ENCODE results near the gene PTRH1.

Gene PTRH1

DNA sequence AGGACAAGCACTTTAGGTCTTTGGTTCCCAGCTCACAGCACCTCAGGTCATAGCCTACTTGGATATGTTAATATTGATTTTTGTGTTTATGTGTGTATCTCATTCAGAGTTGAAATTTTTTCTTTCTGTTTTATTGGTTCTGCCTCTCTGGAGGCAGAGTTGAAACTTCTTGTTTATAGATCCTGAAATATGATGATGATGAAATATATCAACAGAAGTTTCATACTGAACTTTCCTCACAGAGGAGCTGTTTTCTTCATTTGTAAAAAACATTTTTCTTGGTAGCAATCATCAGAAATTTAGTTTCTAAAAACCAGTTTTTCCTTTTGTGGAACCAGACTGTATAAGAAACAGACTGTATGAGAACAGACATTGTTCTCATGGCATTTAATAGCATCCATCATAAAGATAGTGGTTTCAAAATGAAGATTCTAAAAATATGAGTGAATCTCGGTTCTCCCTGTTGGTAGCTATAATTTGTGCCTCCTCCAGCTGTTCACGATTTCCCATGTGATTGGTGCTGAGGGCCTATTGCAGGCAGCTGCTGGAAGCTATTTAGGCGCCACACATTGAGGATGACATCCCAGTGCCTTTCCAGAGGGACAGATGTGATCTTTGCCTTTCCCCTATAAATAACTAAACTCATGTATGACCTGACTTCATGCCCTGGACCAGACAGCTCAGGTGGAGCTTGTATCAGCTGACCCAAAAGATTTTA is 48.2 kb downstream of the PTRH1 start:
- H3K4me1 ChIP-seq (ENCODE audit: insufficient read depth, low read length), result no peaks in the 10 kb centered on the region
- H3K4me3 ChIP-seq (ENCODE audit: low read depth in 1 of 2, low read length in 2 of 2), result no peak overlapping the region
- H3K79me2 ChIP-seq (ENCODE audit: insufficient read depth, low read length), result no peaks in the 10 kb centered on the region
- no peaks in the 10 kb centered on the region for H4K20me1 ChIP-seq (ENCODE audit: insufficient read depth, low read length)
- no peak overlapping the region for H3K4me2 ChIP-seq (ENCODE audit: insufficient read depth, low read length)
- TF ChIP-seq EZH2 (IDR thresholded peaks at IDR 0.05; ENCODE audit: borderline replicate concordance, low read depth, low read length, severe bottlenecking), result no peak
- TF ChIP-seq, protein P1, sequence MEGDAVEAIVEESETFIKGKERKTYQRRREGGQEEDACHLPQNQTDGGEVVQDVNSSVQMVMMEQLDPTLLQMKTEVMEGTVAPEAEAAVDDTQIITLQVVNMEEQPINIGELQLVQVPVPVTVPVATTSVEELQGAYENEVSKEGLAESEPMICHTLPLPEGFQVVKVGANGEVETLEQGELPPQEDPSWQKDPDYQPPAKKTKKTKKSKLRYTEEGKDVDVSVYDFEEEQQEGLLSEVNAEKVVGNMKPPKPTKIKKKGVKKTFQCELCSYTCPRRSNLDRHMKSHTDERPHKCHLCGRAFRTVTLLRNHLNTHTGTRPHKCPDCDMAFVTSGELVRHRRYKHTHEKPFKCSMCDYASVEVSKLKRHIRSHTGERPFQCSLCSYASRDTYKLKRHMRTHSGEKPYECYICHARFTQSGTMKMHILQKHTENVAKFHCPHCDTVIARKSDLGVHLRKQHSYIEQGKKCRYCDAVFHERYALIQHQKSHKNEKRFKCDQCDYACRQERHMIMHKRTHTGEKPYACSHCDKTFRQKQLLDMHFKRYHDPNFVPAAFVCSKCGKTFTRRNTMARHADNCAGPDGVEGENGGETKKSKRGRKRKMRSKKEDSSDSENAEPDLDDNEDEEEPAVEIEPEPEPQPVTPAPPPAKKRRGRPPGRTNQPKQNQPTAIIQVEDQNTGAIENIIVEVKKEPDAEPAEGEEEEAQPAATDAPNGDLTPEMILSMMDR (IDR thresholded peaks at IDR 0.05; ENCODE audit: borderline replicate concordance, extremely low read depth, low read length, poor library complexity, severe bottlenecking), result no peak
- ATAC-seq (ENCODE audit: insufficient read depth, low read depth) (no peak), DNase-seq (no peak)
- no peaks in the 10 kb centered on the region for H3K9me3 ChIP-seq (ENCODE audit: insufficient read depth, low read length, severe bottlenecking)
- H2AFZ ChIP-seq (ENCODE audit: low read depth, low read length), result no peak overlapping the region
- no peak overlapping the region for H3K27ac ChIP-seq (ENCODE audit: low read length)
- no peaks in the 10 kb centered on the region for H3K27me3 ChIP-seq (ENCODE audit: insufficient read depth, low read length, poor library complexity)
- peaks cover 3% of the 10 kb centered on the region; the same call in 1 of the 2 replicates for H3K36me3 ChIP-seq (ENCODE audit: insufficient read depth, low read length)
- no peak overlapping the region for H3K9ac ChIP-seq (ENCODE audit: low read depth, low read length)

DNA sequence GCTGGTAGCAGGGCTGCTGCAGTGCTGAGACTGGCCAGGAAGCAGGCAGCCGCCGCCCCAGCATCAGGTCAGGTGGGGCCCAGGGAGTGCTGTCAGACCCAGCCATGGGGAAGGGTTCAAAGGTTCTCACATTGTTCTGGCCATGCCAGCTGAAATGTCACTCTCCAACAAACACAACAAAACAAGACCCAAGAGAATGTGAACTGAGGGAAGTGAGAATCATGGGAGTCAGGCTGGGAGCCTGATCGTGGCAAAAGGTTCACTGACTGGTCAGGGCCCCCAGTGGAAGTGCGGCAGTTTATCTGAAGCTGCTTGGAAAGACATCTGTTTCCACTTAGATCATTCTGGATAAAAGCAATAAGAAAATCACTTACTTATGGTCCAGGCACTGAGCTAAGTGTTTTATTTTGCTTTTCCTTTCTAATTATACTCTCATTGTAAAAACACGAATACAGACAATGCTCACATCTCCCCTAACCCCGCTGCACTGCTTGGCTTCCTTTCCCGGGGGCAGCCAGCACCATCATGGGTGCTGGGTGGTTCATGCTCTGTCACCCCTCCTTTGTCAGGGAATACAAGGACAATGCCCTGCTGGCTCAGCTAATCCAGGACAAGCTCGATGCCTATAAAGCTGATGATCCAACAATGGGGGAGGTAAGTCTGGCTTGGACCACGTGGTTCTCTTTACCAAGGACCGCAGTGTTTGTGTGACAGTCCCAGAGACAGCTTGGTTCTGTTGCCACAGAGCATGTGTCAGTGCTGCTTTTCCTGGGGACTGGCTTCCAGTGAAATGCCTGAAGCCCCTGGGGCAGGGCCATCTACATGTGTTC is 50.6 kb downstream of the PTRH1 start:
- no peak for ATAC-seq (ENCODE audit: insufficient read depth, low read depth)
- Histone ChIP-seq H4K20me1 (ENCODE audit: insufficient read depth, low read length) (no peaks in the 10 kb centered on the region), H3K9ac (ENCODE audit: low read depth, low read length) (no peak overlapping the region), H3K79me2 (ENCODE audit: insufficient read depth, low read length) (no peaks in the 10 kb centered on the region), H3K27ac (ENCODE audit: low read length) (no peak overlapping the region), H2AFZ (ENCODE audit: low read depth, low read length) (no peak overlapping the region), H3K4me2 (ENCODE audit: insufficient read depth, low read length) (no peak overlapping the region), H3K36me3 (ENCODE audit: insufficient read depth, low read length) (peaks cover 7% of the 10 kb centered on the region; the same call in 1 of the 2 replicates), H3K4me1 (ENCODE audit: insufficient read depth, low read length) (no peaks in the 10 kb centered on the region), H3K9me3 (ENCODE audit: insufficient read depth, low read length, severe bottlenecking) (no peaks in the 10 kb centered on the region), H3K4me3 (ENCODE audit: low read depth in 1 of 2, low read length in 2 of 2) (no peak overlapping the region), H3K27me3 (ENCODE audit: insufficient read depth, low read length, poor library complexity) (no peaks in the 10 kb centered on the region)
- no peak for DNase-seq
- TF ChIP-seq, protein P1 (IDR thresholded peaks at IDR 0.05; ENCODE audit: borderline replicate concordance, extremely low read depth, low read length, poor library complexity, severe bottlenecking), result no peak
- TF ChIP-seq EZH2 (IDR thresholded peaks at IDR 0.05; ENCODE audit: borderline replicate concordance, low read depth, low read length, severe bottlenecking), result no peak

DNA sequence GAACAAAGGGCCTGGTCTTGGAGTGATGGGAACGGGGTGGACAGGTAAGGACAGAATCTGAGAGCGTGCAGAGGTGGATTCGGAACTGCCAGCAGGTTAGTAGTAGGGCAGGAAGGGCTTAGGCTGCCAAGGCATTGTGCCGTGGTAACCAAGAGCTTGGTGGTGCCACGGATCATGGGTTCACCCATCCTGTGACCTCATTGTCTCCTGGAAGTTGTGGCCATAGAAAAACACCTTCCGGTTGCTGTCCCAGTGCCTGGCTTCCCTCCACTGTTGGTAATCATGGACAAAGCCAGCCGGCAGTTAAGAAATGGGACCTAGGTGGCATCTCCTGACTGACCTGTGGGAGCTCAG is 51.2 kb downstream of the PTRH1 start:
- H3K27ac ChIP-seq (ENCODE audit: low read length), result no peak overlapping the region
- no peaks in the 10 kb centered on the region for H4K20me1 ChIP-seq (ENCODE audit: insufficient read depth, low read length)
- TF ChIP-seq, protein P1 (IDR thresholded peaks at IDR 0.05; ENCODE audit: borderline replicate concordance, extremely low read depth, low read length, poor library complexity, severe bottlenecking), result no peak
- no peak for TF ChIP-seq EZH2 (IDR thresholded peaks at IDR 0.05; ENCODE audit: borderline replicate concordance, low read depth, low read length, severe bottlenecking)
- no peak overlapping the region for H3K9ac ChIP-seq (ENCODE audit: low read depth, low read length)
- peaks cover 7% of the 10 kb centered on the region; the same call in 1 of the 2 replicates for H3K36me3 ChIP-seq (ENCODE audit: insufficient read depth, low read length)
- no peaks in the 10 kb centered on the region for H3K79me2 ChIP-seq (ENCODE audit: insufficient read depth, low read length)
- no peak overlapping the region for H2AFZ ChIP-seq (ENCODE audit: low read depth, low read length)
- H3K4me3 ChIP-seq (ENCODE audit: low read depth in 1 of 2, low read length in 2 of 2), result no peak overlapping the region
- no peak for ATAC-seq (ENCODE audit: insufficient read depth, low read depth)
- DNase-seq, result no peak
- H3K9me3 ChIP-seq (ENCODE audit: insufficient read depth, low read length, severe bottlenecking), result no peaks in the 10 kb centered on the region
- H3K4me1 ChIP-seq (ENCODE audit: insufficient read depth, low read length), result no peaks in the 10 kb centered on the region
- no peak overlapping the region for H3K4me2 ChIP-seq (ENCODE audit: insufficient read depth, low read length)
- H3K27me3 ChIP-seq (ENCODE audit: insufficient read depth, low read length, poor library complexity), result no peaks in the 10 kb centered on the region
